H1 (cell line): ENCODE measurements around the gene GNAS. TPM values are rescaled to one million over a fixed set of nuclear protein-coding genes. Genes with fewer than 3 reads are reported as not detected.

Experiments
- CTCF ChIA-PET: fragments of 300-600 bp; sonication (Branson Sonifier 250); formaldehyde crosslinking; loops from one replicate; lab custom pipeline; 2021; ENCODE audit not compliant: partially characterized antibody; lab: Charles Lee
- POLR2A ChIA-PET: fragments of 300-600 bp; sonication (Branson Sonifier 250); formaldehyde crosslinking; loops from one replicate; lab custom pipeline; 2021; ENCODE audit warnings: inconsistent platforms; ENCODE audit not compliant: partially characterized antibody; lab: Charles Lee
- DNase-seq, 2 experiments: peaks; one replicate each; pipeline versions ENCODE4 v3.0.0 to v3.0.0-alpha.2; 2010 to 2022; ENCODE audit warnings: low spot score in 2 of 2, low read depth in 1 of 2, mixed read lengths in 1 of 2
- FAIRE-seq: peaks from 2 replicates; lab custom pipeline; 2011; peaks lifted over from hg19 to GRCh38; lab: Jason Lieb, UNC
- H2AFZ ChIP-seq: 2 replicates; pipeline ENCODE4 v1.8.1; 2012; ENCODE audit warnings: low read length, inconsistent platforms
- H2AK5ac ChIP-seq: 2 replicates; pipeline ENCODE4 v1.6.1; 2013; ENCODE audit warnings: low read depth, low read length
- H2BK120ac ChIP-seq: replicated peaks from 2 replicates; pipeline ENCODE3; 2013; ENCODE audit warnings: low read depth, low read length, inconsistent platforms
- H2BK12ac ChIP-seq: 2 replicates; pipeline ENCODE4 v1.6.1; 2013; ENCODE audit warnings: low read depth, low read length
- H2BK15ac ChIP-seq: 2 replicates; pipeline ENCODE4 v1.6.1; 2013; ENCODE audit warnings: low read length
- H2BK20ac ChIP-seq: 2 replicates; pipeline ENCODE4 v1.6.1; 2013; ENCODE audit warnings: low read length
- H2BK5ac ChIP-seq: 2 replicates; pipeline ENCODE4 v1.6.1; 2013; ENCODE audit warnings: low read depth, low read length
- H3K14ac ChIP-seq: 2 replicates; pipeline ENCODE4 v1.6.1; 2013; ENCODE audit warnings: inconsistent platforms; ENCODE audit not compliant: insufficient read length
- H3K18ac ChIP-seq: 2 replicates; pipeline ENCODE4 v1.6.1; 2013; ENCODE audit warnings: low read length; ENCODE audit errors: extremely low read depth
- H3K23ac ChIP-seq: 2 replicates; pipeline ENCODE4 v1.6.1; 2013; ENCODE audit warnings: inconsistent platforms; ENCODE audit not compliant: insufficient read length
- H3K23me2 ChIP-seq: 2 replicates; pipeline ENCODE4 v1.6.1; 2013; ENCODE audit warnings: low read depth, low read length
- H3K27ac ChIP-seq: 2 replicates; pipeline ENCODE4 v1.6.1; 2011; ENCODE audit warnings: low read depth, low read length, inconsistent platforms
- H3K27me3 ChIP-seq, 4 experiments: replicated peaks in 1 of 4; 1 replicate in 1 of 4; 2 replicates in 3 of 4; pipeline versions ENCODE4 v1.6.1 to v1.8.1; 2011 to 2013; ENCODE audit warnings: low read length in 3 of 4, mild to moderate bottlenecking in 3 of 4, inconsistent platforms in 2 of 4, mixed read lengths in 2 of 4, moderate library complexity in 1 of 4; ENCODE audit not compliant: control insufficient read depth in 3 of 4, insufficient read depth in 3 of 4; ENCODE audit errors: extremely low read depth in 1 of 4
- H3K36me3 ChIP-seq, 4 experiments: 2 replicates each; pipeline versions ENCODE4 v1.6.1 to v1.8.1; 2011 to 2013; ENCODE audit warnings: mild to moderate bottlenecking in 4 of 4, low read length in 3 of 4, moderate library complexity in 2 of 4, control low read depth in 1 of 4, inconsistent platforms in 1 of 4; ENCODE audit not compliant: insufficient read depth in 4 of 4, control insufficient read depth in 2 of 4
- H3K4ac ChIP-seq: replicated peaks from 2 replicates; pipeline ENCODE3; 2013; ENCODE audit warnings: low read length, low read depth, mixed read lengths, inconsistent platforms; ENCODE audit not compliant: insufficient read length
- H3K4me1 ChIP-seq, 4 experiments: replicated peaks in 1 of 4; 1 replicate in 1 of 4; 2 replicates in 3 of 4; pipeline versions ENCODE4 v1.6.1 to v1.8.1; 2011 to 2013; ENCODE audit warnings: low read length in 3 of 4, inconsistent platforms in 2 of 4, mixed read lengths in 1 of 4; ENCODE audit not compliant: insufficient read depth in 4 of 4, control insufficient read depth in 3 of 4
- H3K4me2 ChIP-seq, 2 experiments: 2 replicates each; pipeline versions ENCODE4 v1.6.1 to v1.8.1; 2011 to 2013; ENCODE audit warnings: low read depth in 2 of 2, low read length in 2 of 2, control low read depth in 1 of 2, inconsistent platforms in 1 of 2, mild to moderate bottlenecking in 1 of 2; ENCODE audit not compliant: insufficient read depth in 1 of 2
- H3K4me3 ChIP-seq, 4 experiments: fragments of 200-600, 300-600 bp in 1 of 4; sonication (generic), shearing (Covaris generic), sonication (Bioruptor Twin) in 1 of 4; 2 replicates each; pipeline versions ENCODE4 v1.5.1 to v1.8.1; 2011 to 2016; ENCODE audit warnings: low read length in 4 of 4, low read depth in 3 of 4, control low read depth in 2 of 4, inconsistent platforms in 2 of 4, mild to moderate bottlenecking in 2 of 4, mixed read lengths in 1 of 4, moderate library complexity in 1 of 4; ENCODE audit not compliant: insufficient read depth in 2 of 4; ENCODE audit errors: extremely low read depth in 1 of 4
- H3K56ac ChIP-seq: replicated peaks from 2 replicates; pipeline ENCODE3; 2013; ENCODE audit warnings: low read depth, mild to moderate bottlenecking, mixed read lengths, low read length, inconsistent platforms; ENCODE audit not compliant: insufficient read length
- H3K79me1 ChIP-seq: 2 replicates; pipeline ENCODE4 v1.6.1; 2013; ENCODE audit warnings: low read depth, low read length, control low read depth
- H3K79me2 ChIP-seq, 2 experiments: 2 replicates each; pipeline versions ENCODE4 v1.6.1 to v1.8.1; 2012 to 2013; ENCODE audit warnings: low read length in 2 of 2, mild to moderate bottlenecking in 2 of 2, inconsistent platforms in 1 of 2; ENCODE audit not compliant: insufficient read depth in 2 of 2, control insufficient read depth in 1 of 2
- H3K9ac ChIP-seq, 4 experiments: replicated peaks in 1 of 4; 1 replicate in 1 of 4; 2 replicates in 3 of 4; pipeline versions ENCODE4 v1.6.1 to v1.8.1; 2011 to 2013; ENCODE audit warnings: low read depth in 3 of 4, low read length in 3 of 4, control low read depth in 2 of 4, mild to moderate bottlenecking in 2 of 4, moderate library complexity in 2 of 4, inconsistent platforms in 1 of 4; ENCODE audit errors: extremely low read depth in 1 of 4
- H3K9me3 ChIP-seq, 2 experiments: 2 replicates each; pipeline versions ENCODE4 v1.6.1 to v1.8.1; 2012 to 2013; ENCODE audit warnings: mild to moderate bottlenecking in 2 of 2, moderate library complexity in 2 of 2, control low read depth in 1 of 2, inconsistent platforms in 1 of 2, low read depth in 1 of 2, low read length in 1 of 2, mixed read lengths in 1 of 2; ENCODE audit not compliant: insufficient read depth in 2 of 2
- H4K20me1 ChIP-seq, 2 experiments: replicated peaks in 1 of 2; 2 replicates each; pipeline versions ENCODE3 to v1.8.1; 2011 to 2013; ENCODE audit warnings: inconsistent platforms in 2 of 2, low read length in 2 of 2, mild to moderate bottlenecking in 1 of 2; ENCODE audit not compliant: insufficient read depth in 2 of 2, control insufficient read depth in 1 of 2
- H4K5ac ChIP-seq: 2 replicates; pipeline ENCODE4 v1.6.1; 2013; ENCODE audit warnings: low read length, low read depth, mixed read lengths, inconsistent platforms; ENCODE audit not compliant: insufficient read length
- H4K8ac ChIP-seq: 2 replicates; pipeline ENCODE4 v1.8.0; 2013; ENCODE audit warnings: mild to moderate bottlenecking, moderate library complexity, low read length, inconsistent platforms; ENCODE audit not compliant: insufficient read depth; ENCODE audit errors: extremely low read depth
- H4K91ac ChIP-seq: replicated peaks from 2 replicates; pipeline ENCODE3; 2013; ENCODE audit warnings: low read length, mixed read lengths, inconsistent platforms; ENCODE audit not compliant: insufficient read length
- GABPA ChIP-seq: IDR thresholded peaks from 2 replicates; pipeline ENCODE4 v1.6.1; 2011; ENCODE audit warnings: mild to moderate bottlenecking, low read length, moderate library complexity, borderline replicate concordance; ENCODE audit not compliant: insufficient read depth
- RAD21 ChIP-seq, 2 experiments: IDR thresholded peaks in 1 of 2; conservative IDR thresholded peaks in 1 of 2; 2 replicates each; pipeline ENCODE4 v1.6.1; 2011; ENCODE audit warnings: low read depth in 2 of 2, low read length in 2 of 2, improper control_type of control experiment in 1 of 2, inconsistent platforms in 1 of 2, mild to moderate bottlenecking in 1 of 2, moderate library complexity in 1 of 2
- SAP30 ChIP-seq: fragments of 300-600 bp; sonication (generic); IDR thresholded peaks from 2 replicates; pipeline ENCODE4 v1.7.1; 2012; ENCODE audit warnings: low read length, moderate library complexity, mild to moderate bottlenecking, inconsistent platforms; ENCODE audit not compliant: insufficient read depth, insufficient replicate concordance
- SIX5 ChIP-seq: IDR thresholded peaks from 2 replicates; pipeline ENCODE4 v1.6.1; 2011; ENCODE audit warnings: mild to moderate bottlenecking, low read depth, low read length
- SP1 ChIP-seq: IDR thresholded peaks from 2 replicates; pipeline ENCODE4 v1.6.1; 2011; ENCODE audit warnings: low read depth, low read length
- SRF ChIP-seq: IDR thresholded peaks from 2 replicates; pipeline ENCODE4 v1.6.1; 2011; ENCODE audit warnings: mild to moderate bottlenecking, low read depth, low read length, moderate library complexity
- YY1 ChIP-seq: IDR thresholded peaks from 2 replicates; pipeline ENCODE4 v1.6.1; 2011; ENCODE audit warnings: low read depth, mild to moderate bottlenecking, low read length
- WGBS, 2 experiments: shearing (Covaris generic) in 1 of 2; methylation state at CpG; one replicate each; pipeline versions ENCODE4 v1.1.6 to v1.1.7; 2013 to 2015; ENCODE audit warnings: low lambda C conversion rate in 2 of 2, mixed read lengths in 2 of 2, inconsistent platforms in 1 of 2, low coverage in 1 of 2, missing lambda C conversion rate in 1 of 2; ENCODE audit not compliant: insufficient replicate concordance in 2 of 2, insufficient coverage in 1 of 2, insufficient read length in 1 of 2; ENCODE audit errors: extremely low coverage in 1 of 2, missing lambda C conversion rate in 1 of 2; 5-methylcytosine and 5-hydroxymethylcytosine counted together
- polyA plus RNA-seq, 7 experiments: library from polyadenylated mRNA; depleted of rRNA in 3 of 7; stranded (reverse) in 5 of 7; unstranded in 2 of 7; fragments of >200 nt in 5 of 7; fragments of 200-250 nt in 2 of 7; gene quantifications; 1 replicate in 5 of 7; 2 replicates in 1 of 7; 4 replicates in 1 of 7; pipeline versions ENCODE4 v1.2.1 to v1.2.3, GENCODE V29; 2011 to 2013; ENCODE audit warnings: missing spikeins in 2 of 7, mixed read lengths in 2 of 7
- total RNA-seq: library from RNA; stranded (reverse); fragmentation: NEBNext Ultra II Directional; extraction: Animal tissue kit (Norgen Biotek cat#: 25700); gene quantifications from 2 replicates; pipeline ENCODE4 v1.2.1, GENCODE V29; 2021
- TF ChIP-seq, protein P1 (sequence below): IDR thresholded peaks from 2 replicates; pipeline ENCODE4 v1.6.1; 2011; ENCODE audit warnings: low read depth, mild to moderate bottlenecking, low read length; ENCODE audit not compliant: insufficient read depth

Gene GNAS
- total and polyA plus RNA-seq, 2 of the 8 experiments (the other 6 are each of a cell fraction or from before 2014, with no cell fraction given) = 989 to 1,613 TPM

DNA sequence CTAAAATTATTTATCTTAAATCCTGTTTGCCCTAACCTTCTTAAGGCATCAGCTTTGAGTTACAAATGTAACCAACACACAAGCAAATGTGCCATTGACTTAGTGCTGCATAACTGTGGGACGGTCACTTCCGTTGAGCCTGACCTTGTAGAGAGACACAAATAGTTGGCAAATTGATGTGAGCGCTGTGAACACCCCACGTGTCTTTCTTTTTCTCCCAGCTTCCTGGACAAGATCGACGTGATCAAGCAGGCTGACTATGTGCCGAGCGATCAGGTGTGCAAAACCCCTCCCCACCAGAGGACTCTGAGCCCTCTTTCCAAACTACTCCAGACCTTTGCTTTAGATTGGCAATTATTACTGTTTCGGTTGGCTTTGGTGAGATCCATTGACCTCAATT, 56.4 kb downstream of the GNAS start:
- H2BK5ac ChIP-seq = no peak overlapping the region
- H3K27ac ChIP-seq = no peak overlapping the region
- no peak overlapping the region for H3K9ac ChIP-seq

More for the DNA sequence above, 56.4 kb downstream of the GNAS start:
- Histone ChIP-seq H3K27me3 (no peaks in the 10 kb centered on the region), H2BK15ac (no peak overlapping the region), H3K23ac (no peak overlapping the region), H3K36me3 (peaks cover 51 to 79% (median 72%) of the 10 kb centered on the region in 4 experiments), H3K23me2 (no peaks in the 10 kb centered on the region), H3K4me2 (no peak overlapping the region), H3K56ac (no peak overlapping the region), H2BK120ac (no peak overlapping the region), H2BK20ac (no peak overlapping the region), H3K9me3 (no peaks in the 10 kb centered on the region), H2AK5ac (no peak overlapping the region), H2BK12ac (no peak overlapping the region), H4K8ac (no peak overlapping the region), H3K4ac (no peak overlapping the region), H3K14ac (no peak overlapping the region), H3K4me3 (no peak overlapping the region), H3K79me2 (peaks cover 0 to 4% of the 10 kb centered on the region in 2 experiments; a peak in 2 of 4 replicates), H2AFZ (no peak overlapping the region), H3K4me1 (no peaks in the 10 kb centered on the region), H4K20me1 (peaks cover 0 to 17% of the 10 kb centered on the region in 2 experiments), H3K79me1 (no peaks in the 10 kb centered on the region; the same call in 1 of the 2 replicates), H4K91ac (no peak overlapping the region), H4K5ac (no peak overlapping the region), H3K18ac (no peak overlapping the region)
- ChIA-PET CTCF (interaction anchor here (1.0 to 1.4 kb wide), 3 partner anchors 9 to 33 kb away, joined by 3 to 4 read pairs (median 3); no protein-coding TSS in a partner anchor), POLR2A (interaction anchor here (1.2 to 2.6 kb wide), 2 partner anchors 8 to 11 kb away, joined by 4 to 11 read pairs; no protein-coding TSS in a partner anchor)
- DNase-seq (no peak), FAIRE-seq (no peak)
- TF ChIP-seq GABPA = no peak
- TF ChIP-seq SAP30 = no peak
- TF ChIP-seq SRF = no peak
- no peak for TF ChIP-seq RAD21 (IDR thresholded peaks at IDR 0.05 in 1 of 2, conservative IDR thresholded peaks at IDR 0.05 in 1 of 2; ENCODE audit: low read depth in 2 of 2, low read length in 2 of 2)
- TF ChIP-seq, protein P1, sequence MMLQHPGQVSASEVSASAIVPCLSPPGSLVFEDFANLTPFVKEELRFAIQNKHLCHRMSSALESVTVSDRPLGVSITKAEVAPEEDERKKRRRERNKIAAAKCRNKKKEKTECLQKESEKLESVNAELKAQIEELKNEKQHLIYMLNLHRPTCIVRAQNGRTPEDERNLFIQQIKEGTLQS = no peak
- no peak for TF ChIP-seq YY1
- no peak for TF ChIP-seq SP1
- no peak for TF ChIP-seq SIX5
- 93% methylated on average over 9 of the region's 9 CpGs; no CpG with 5 or more reads in 1 of the 2 experiments for WGBS, 2 experiments
